Neural progenitor cell (in vitro differentiated cells): ENCODE results near the gene CFL1.

Source experiments
- CTCF ChIP-seq: fragments of 200-600 bp; sonication (generic); IDR thresholded peaks from 2 replicates; pipeline ENCODE4 v1.5.1; 2017; ENCODE audit warnings: antibody characterized with exemption, mild to moderate bottlenecking
- EZH2 ChIP-seq: fragments of 200-600 bp; sonication (generic); IDR thresholded peaks from 2 replicates; pipeline ENCODE4 v1.6.1; 2017; ENCODE audit warnings: antibody characterized with exemption, mild to moderate bottlenecking, moderate library complexity
- EZH2phosphoT487 ChIP-seq: fragments of 200-600 bp; sonication (generic); IDR thresholded peaks from 2 replicates; pipeline ENCODE4 v1.6.1; 2017; ENCODE audit warnings: antibody characterized with exemption

- TF ChIP-seq CTCF (no peak), EZH2 (no peak), EZH2phosphoT487 (no peak)
Observed at GRCh38 chr11:65870307-65870658, 12.3 kb upstream of the CFL1 start.
